Upper lobe of left lung (tissue), 6 donors: ENCODE results near the gene ASB2. TPM values are rescaled to one million over a fixed set of nuclear protein-coding genes. Genes with fewer than 3 reads are reported as not detected.

ENCODE experiments used
- ATAC-seq, 2 donors: fragments of 200-7000 bp; cut with Tn5 transposase; one replicate each; pipeline ENCODE4 v1.9.1; 2022; ENCODE audit warnings: mild to moderate bottlenecking in 2 of 2, moderate library complexity in 2 of 2; ENCODE audit not compliant: low FRiP score in 2 of 2
- DNase-seq, 2 donors: peaks; one replicate each; pipeline ENCODE4 v3.0.0-alpha.2; 2019 to 2020
- H3K27ac ChIP-seq, 4 donors: fragments of 200-600 bp; sonication (generic); one replicate each; pipeline ENCODE4 v1.5.1; 2016 to 2019
- H3K27me3 ChIP-seq, 4 donors: fragments of 200-600 bp; sonication (generic); one replicate each; pipeline ENCODE4 v1.5.1; 2017 to 2019
- H3K36me3 ChIP-seq, 4 donors: fragments of 200-600 bp; sonication (generic); one replicate each; pipeline ENCODE4 v1.5.1; 2016 to 2019
- H3K4me1 ChIP-seq, 4 donors: fragments of 200-600 bp; sonication (generic); one replicate each; pipeline ENCODE4 v1.5.1; 2018 to 2019
- H3K4me3 ChIP-seq, 4 donors: fragments of 200-600 bp; sonication (generic); one replicate each; pipeline ENCODE4 v1.5.1; 2017 to 2019; ENCODE audit warnings: mild to moderate bottlenecking in 2 of 4, moderate library complexity in 1 of 4
- H3K9me3 ChIP-seq, 4 donors: fragments of 200-600 bp; sonication (generic); one replicate each; pipeline ENCODE4 v1.5.1; 2018 to 2019
- CTCF ChIP-seq, 6 experiments: fragments of 450-650 bp in 4 of 6; fragments of 200-600 bp in 2 of 6; sonication (generic) in 2 of 6; IDR thresholded peaks; one replicate each; pipeline ENCODE4 v1.5.1; 2016 to 2019; ENCODE audit warnings: antibody characterized with exemption in 6 of 6
- EP300 ChIP-seq, 4 donors: sonication (generic); formaldehyde crosslinking; IDR thresholded peaks; one replicate each; pipeline ENCODE4 v1.5.1; 2017; ENCODE audit warnings: antibody characterized with exemption in 4 of 4, control low read depth in 2 of 4
- POLR2A ChIP-seq, 4 donors: fragments of 450-650 bp; IDR thresholded peaks; one replicate each; pipeline ENCODE4 v1.5.1; 2016 to 2017; ENCODE audit warnings: antibody characterized with exemption in 4 of 4, mild to moderate bottlenecking in 2 of 4
- POLR2AphosphoS5 ChIP-seq, 2 donors: sonication (generic); formaldehyde crosslinking; IDR thresholded peaks; one replicate each; pipeline ENCODE4 v1.5.1; 2017; ENCODE audit warnings: antibody characterized with exemption in 2 of 2
- WGBS, 2 donors: methylation state at CpG; one replicate each; pipeline ENCODE4 v1.1.5; 2017 to 2018; 5-methylcytosine and 5-hydroxymethylcytosine counted together
- total RNA-seq, 6 donors: library from RNA; depleted of rRNA in 4 of 6; stranded (reverse); fragments of >200 nt in 4 of 6; gene quantifications; one replicate each; pipeline versions ENCODE4 v1.1.0 to v1.2.1, GENCODE V29; 2016 to 2021
- donor health status: DM: no; HTN: no; CAD: no; lungs with moderate emphysema.
- donor health status: DM: no; HTN: yes; CAD: no; lungs with severe emphysema.

Gene ASB2
- total RNA-seq, 6 donors from 2014 or later = 0.76 to 2.2 (median 1.9) TPM; not detected in 1

GRCh38 chr14:93926873-93927799 lies 49.2 kb downstream of the ASB2 start, which contains the start of gene FAM181A:
FAM181A (plus strand) TSS chr14:93927344; CDS start chr14:93928286, 942 bp downstream.
- peak within 1 kb of the TSS in 2 of 4 donors; percentile 27 to 49 for H3K27ac ChIP-seq
- ATAC-seq (peak; percentile 35 to 53), DNase-seq (peak; percentile 76 to 88)
- 45 to 66% methylated on average over 17 to 36 of the region's 38 CpGs for WGBS, 2 donors
- no peaks in the 10 kb centered on the region for H3K27me3 ChIP-seq
- peak in 1 of 4 donors; percentile 18 for TF ChIP-seq POLR2A (IDR thresholded peaks at IDR 0.05)
- TF ChIP-seq EP300 (IDR thresholded peaks at IDR 0.05) = no peak
- H3K36me3 ChIP-seq = no peaks in the 10 kb centered on the region
- peaks cover 0 to 8% (median 2%) of the 10 kb centered on the region in 4 donors for H3K4me1 ChIP-seq
- H3K9me3 ChIP-seq = no peaks in the 10 kb centered on the region
- peak within 1 kb of the TSS in 2 of 4 donors; percentile 24 to 27 for H3K4me3 ChIP-seq

DNA sequence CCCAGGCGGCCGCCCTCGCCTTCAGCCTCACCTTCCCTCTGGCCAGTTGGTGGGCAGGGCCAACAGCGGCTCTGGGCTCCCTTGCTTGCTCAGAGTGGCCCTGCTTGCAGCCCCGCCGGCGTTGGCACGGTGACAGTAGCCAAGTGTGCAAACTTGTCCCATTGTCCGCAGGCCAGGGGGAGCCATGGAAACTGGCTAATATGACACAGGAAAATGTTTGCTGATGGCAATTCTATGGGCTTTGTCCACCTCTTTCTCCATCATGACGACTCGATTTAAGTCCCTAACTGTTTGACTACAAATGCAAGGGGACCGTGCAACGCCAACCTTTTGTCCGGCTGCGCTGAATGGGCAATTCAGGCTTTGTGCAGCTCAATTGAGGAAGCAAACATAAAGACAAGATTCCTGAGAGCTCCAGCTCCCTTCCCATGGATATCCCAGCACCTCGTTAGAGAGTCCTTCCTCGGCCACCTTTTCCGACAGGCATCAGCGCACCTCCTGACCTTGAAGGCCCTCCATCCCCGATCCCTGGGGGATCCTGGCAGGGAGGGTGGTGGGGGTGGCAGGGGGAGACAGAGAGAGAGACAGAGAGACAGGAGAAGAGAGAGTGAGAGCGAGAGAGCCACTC lies 50.0 kb downstream of the ASB2 start:
- peak overlapping the region in 1 of 4 donors; percentile 4 for H3K4me3 ChIP-seq
- H3K27me3 ChIP-seq = no peaks in the 10 kb centered on the region
- no peaks in the 10 kb centered on the region for H3K9me3 ChIP-seq
- peaks cover 0 to 8% (median 2%) of the 10 kb centered on the region in 4 donors for H3K4me1 ChIP-seq
- DNase-seq (peak in 1 of 2 donors; percentile 81), ATAC-seq (no peak)
- TF ChIP-seq CTCF (IDR thresholded peaks at IDR 0.05) (no peak), POLR2AphosphoS5 (IDR thresholded peaks at IDR 0.05) (no peak)
- H3K36me3 ChIP-seq = no peaks in the 10 kb centered on the region
- WGBS, 2 donors = 75 to 78% methylated on average over 21 of the region's 21 CpGs
- no peak overlapping the region for H3K27ac ChIP-seq

DNA sequence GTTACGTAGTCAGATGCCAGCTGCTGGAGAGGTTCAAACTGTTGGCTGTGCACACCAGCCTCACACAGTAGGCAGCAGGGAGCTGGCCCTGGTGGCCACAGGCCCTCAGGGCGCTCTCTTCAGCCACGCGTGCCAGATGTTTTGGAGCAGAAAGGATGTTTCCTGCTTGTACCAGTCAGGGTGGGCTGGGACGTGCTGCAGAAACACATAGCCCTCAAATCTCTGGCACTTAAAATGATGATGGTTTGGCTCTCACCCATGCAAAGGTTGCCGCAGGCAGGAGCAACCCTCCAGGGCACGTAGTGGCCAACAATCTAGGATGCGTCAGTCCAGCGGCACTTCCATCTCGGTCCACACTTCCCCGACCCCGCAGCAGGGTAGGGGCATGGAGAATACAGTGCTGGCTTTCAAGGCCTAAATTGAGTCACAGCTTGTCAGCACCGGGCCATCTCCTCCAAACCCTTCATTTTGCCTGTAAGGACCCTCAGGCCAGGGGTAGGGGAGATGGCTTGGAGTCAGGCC lies 50.9 kb downstream of the ASB2 start:
- TF ChIP-seq EP300 (IDR thresholded peaks at IDR 0.05) (no peak), CTCF (IDR thresholded peaks at IDR 0.05) (no peak), POLR2A (IDR thresholded peaks at IDR 0.05) (no peak), POLR2AphosphoS5 (IDR thresholded peaks at IDR 0.05) (no peak)
- 85 to 90% methylated on average over 12 to 13 of the region's 13 CpGs for WGBS, 2 donors
- Histone ChIP-seq H3K27ac (no peak overlapping the region), H3K36me3 (no peaks in the 10 kb centered on the region), H3K9me3 (no peaks in the 10 kb centered on the region), H3K4me1 (peaks cover 0 to 8% (median 2%) of the 10 kb centered on the region in 4 donors), H3K27me3 (no peaks in the 10 kb centered on the region), H3K4me3 (no peak overlapping the region)
- DNase-seq (no peak), ATAC-seq (no peak)

GRCh38 chr14:93924592-93925355 lies 51.6 kb downstream of the ASB2 start:
- ATAC-seq (no peak), DNase-seq (no peak)
- Histone ChIP-seq H3K27ac (no peak overlapping the region), H3K27me3 (no peaks in the 10 kb centered on the region), H3K36me3 (no peaks in the 10 kb centered on the region), H3K9me3 (no peaks in the 10 kb centered on the region), H3K4me3 (no peak overlapping the region), H3K4me1 (peaks cover 0 to 8% (median 2%) of the 10 kb centered on the region in 4 donors)
- TF ChIP-seq POLR2AphosphoS5 (IDR thresholded peaks at IDR 0.05) (no peak), EP300 (IDR thresholded peaks at IDR 0.05) (no peak), POLR2A (IDR thresholded peaks at IDR 0.05) (no peak), CTCF (IDR thresholded peaks at IDR 0.05) (no peak)
- 88 to 89% methylated on average over 12 to 14 of the region's 14 CpGs for WGBS, 2 donors
